Caco-2 (cell line): ENCODE measurements around the gene TSPYL4. TPM values are rescaled to one million over a fixed set of nuclear protein-coding genes. Genes with fewer than 3 reads are reported as not detected.
"Not testable (repeated sequence)": the region's sequence is repeated elsewhere in the genome, so short reads cannot be mapped to it uniquely, and the experiment has no call there.

Experiments used
- BruUV-seq: library from RNA; stranded (reverse); fragments of 400-500 nt; replicated peaks from 2 replicates; lab custom pipeline; 2021; lab: Mats Ljungman, UMichigan
- CTCF ChIA-PET: fragments of 300-600 bp; sonication (Branson Sonifier 250); formaldehyde crosslinking; loops from one replicate; lab custom pipeline; 2022; ENCODE audit warnings: antibody characterized with exemption; lab: Charles Lee
- POLR2A ChIA-PET: fragments of 300-600 bp; sonication (Branson Sonifier 250); formaldehyde crosslinking; loops from one replicate; lab custom pipeline; 2022; ENCODE audit warnings: antibody characterized with exemption; lab: Charles Lee
- DNase-seq, 2 experiments: peaks; one replicate each; pipeline versions ENCODE4 v3.0.0 to v3.0.0-alpha.2; 2020 to 2022
- H3K27me3 ChIP-seq: replicated peaks from 2 replicates; pipeline ENCODE4 v1.6.0; 2011; ENCODE audit warnings: low read length; ENCODE audit not compliant: control insufficient read depth, insufficient read depth
- H3K36me3 ChIP-seq: 2 replicates; pipeline ENCODE4 v1.5.1; 2011; ENCODE audit warnings: low read length; ENCODE audit not compliant: control insufficient read depth, insufficient read depth
- H3K4me1 ChIP-seq: fragments of 250-450 bp; sonication (Bioruptor Pico); 2 replicates; pipeline ENCODE4 v1.5.1; 2020; ENCODE audit warnings: mild to moderate bottlenecking
- H3K4me3 ChIP-seq: 2 replicates; pipeline ENCODE4 v1.5.1; 2011; ENCODE audit warnings: low read depth, mild to moderate bottlenecking, control low read depth, low read length
- H3K9me3 ChIP-seq: fragments of 250-450 bp; sonication (Bioruptor Pico); 2 replicates; pipeline ENCODE4 v1.5.1; 2020; ENCODE audit warnings: mild to moderate bottlenecking, moderate library complexity
- H3K27ac Mint-ChIP-seq: one replicate; pipeline ENCODE4 v1.8.0; 2022; ENCODE audit warnings: mixed read lengths; ENCODE audit not compliant: unreplicated experiment
- H3K27me3 Mint-ChIP-seq: one replicate; pipeline ENCODE4 v1.8.0; 2022; ENCODE audit warnings: mixed read lengths; ENCODE audit not compliant: insufficient read depth, unreplicated experiment
- H3K36me3 Mint-ChIP-seq: one replicate; pipeline ENCODE4 v1.8.0; 2022; ENCODE audit warnings: mild to moderate bottlenecking, mixed read lengths; ENCODE audit not compliant: insufficient read depth, unreplicated experiment
- H3K4me1 Mint-ChIP-seq: one replicate; pipeline ENCODE4 v1.8.0; 2022; ENCODE audit warnings: low read depth, mixed read lengths; ENCODE audit not compliant: unreplicated experiment
- H3K4me3 Mint-ChIP-seq: one replicate; pipeline ENCODE4 v1.8.0; 2022; ENCODE audit warnings: mild to moderate bottlenecking, moderate library complexity, mixed read lengths; ENCODE audit not compliant: unreplicated experiment
- H3K9me3 Mint-ChIP-seq: one replicate; pipeline ENCODE4 v1.8.0; 2022; ENCODE audit warnings: mixed read lengths; ENCODE audit not compliant: unreplicated experiment
- intact Hi-C: fragments of 100-400 bp; cut with micrococcal nuclease; formaldehyde crosslinking; loops from one replicate; pipeline ENCODE4 v1.10.0; 2022; ENCODE audit not compliant: unreplicated experiment
- total RNA-seq: library from RNA; stranded (reverse); gene quantifications from 2 replicates; pipeline ENCODE4 v1.2.3, GENCODE V29; 2022
- TF ChIP-seq, protein P1 (sequence below), 2 experiments: fragments of 200-600 bp in 1 of 2; IDR thresholded peaks; 1 replicate in 1 of 2; 2 replicates in 1 of 2; pipeline versions ENCODE4 v1.5.1 to v1.8.0; 2011 to 2022; ENCODE audit warnings: antibody characterized with exemption in 1 of 2, control low read depth in 1 of 2, inconsistent platforms in 1 of 2, low read depth in 1 of 2, low read length in 1 of 2, mild to moderate bottlenecking in 1 of 2, moderate library complexity in 1 of 2; ENCODE audit not compliant: insufficient read depth in 1 of 2, severe bottlenecking in 1 of 2, unreplicated experiment in 1 of 2

The TSPYL4 gene
- total RNA-seq, 1 experiment from 2014 or later, result 10.7 TPM

DNA sequence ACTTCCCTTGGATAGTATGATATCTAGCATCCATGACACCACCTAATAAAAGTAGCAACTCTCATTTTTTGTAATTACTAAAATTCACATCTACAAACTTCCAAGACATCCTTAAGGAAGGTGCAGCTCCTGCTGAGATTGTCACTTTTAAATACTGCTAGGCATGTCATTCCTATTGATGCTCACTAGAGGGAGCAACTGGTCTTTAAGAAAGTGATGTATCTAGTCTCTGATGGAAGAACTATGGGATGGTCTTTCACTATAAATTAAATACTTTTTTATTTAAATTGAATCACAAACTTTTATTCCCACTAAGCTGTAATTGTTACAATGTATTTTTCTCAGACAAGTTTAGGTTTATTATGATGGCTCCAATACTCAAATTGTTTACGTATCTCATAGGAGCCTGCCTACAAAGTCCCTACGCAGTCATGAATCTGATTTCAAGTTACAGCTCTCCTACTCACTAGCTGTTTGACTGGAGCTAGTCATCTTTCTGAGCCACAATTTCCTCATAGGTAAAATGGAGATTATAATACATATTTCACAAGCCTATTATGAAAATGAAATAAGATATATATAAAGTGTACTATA is 33.9 kb upstream of the TSPYL4 start:
- Histone ChIP-seq H3K4me1 (no peaks in the 10 kb centered on the region), H3K36me3 (no peaks in the 10 kb centered on the region), H3K9me3 (no peaks in the 10 kb centered on the region), H3K27me3 (no peaks in the 10 kb centered on the region), H3K4me3 (no peak overlapping the region)
- H3K9me3 Mint-ChIP-seq, result no peaks in the 10 kb centered on the region
- no peak overlapping the region for H3K27ac Mint-ChIP-seq
- BruUV-seq, result no TSS peak
- TF ChIP-seq, protein P1, sequence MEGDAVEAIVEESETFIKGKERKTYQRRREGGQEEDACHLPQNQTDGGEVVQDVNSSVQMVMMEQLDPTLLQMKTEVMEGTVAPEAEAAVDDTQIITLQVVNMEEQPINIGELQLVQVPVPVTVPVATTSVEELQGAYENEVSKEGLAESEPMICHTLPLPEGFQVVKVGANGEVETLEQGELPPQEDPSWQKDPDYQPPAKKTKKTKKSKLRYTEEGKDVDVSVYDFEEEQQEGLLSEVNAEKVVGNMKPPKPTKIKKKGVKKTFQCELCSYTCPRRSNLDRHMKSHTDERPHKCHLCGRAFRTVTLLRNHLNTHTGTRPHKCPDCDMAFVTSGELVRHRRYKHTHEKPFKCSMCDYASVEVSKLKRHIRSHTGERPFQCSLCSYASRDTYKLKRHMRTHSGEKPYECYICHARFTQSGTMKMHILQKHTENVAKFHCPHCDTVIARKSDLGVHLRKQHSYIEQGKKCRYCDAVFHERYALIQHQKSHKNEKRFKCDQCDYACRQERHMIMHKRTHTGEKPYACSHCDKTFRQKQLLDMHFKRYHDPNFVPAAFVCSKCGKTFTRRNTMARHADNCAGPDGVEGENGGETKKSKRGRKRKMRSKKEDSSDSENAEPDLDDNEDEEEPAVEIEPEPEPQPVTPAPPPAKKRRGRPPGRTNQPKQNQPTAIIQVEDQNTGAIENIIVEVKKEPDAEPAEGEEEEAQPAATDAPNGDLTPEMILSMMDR (IDR thresholded peaks at IDR 0.05; ENCODE audit: insufficient read depth in 1 of 2, low read depth in 1 of 2, low read length in 1 of 2, severe bottlenecking in 1 of 2, unreplicated experiment in 1 of 2), result peak; percentile 76 to 81
- no peaks in the 10 kb centered on the region for H3K27me3 Mint-ChIP-seq
- DNase-seq, result peak in 1 of 2 experiments; percentile 17
- POLR2A ChIA-PET, result no interaction called here
- intact Hi-C loops, result loop anchor here (1.0 to 5.0 kb wide), 5 partner anchors 30 to 360 kb away; partner anchors contain the start of gene CALHM5
- no peaks in the 10 kb centered on the region for H3K36me3 Mint-ChIP-seq
- H3K4me1 Mint-ChIP-seq, result no peaks in the 10 kb centered on the region
- H3K4me3 Mint-ChIP-seq, result no peak overlapping the region
- CTCF ChIA-PET, result interaction anchor here (0.5 to 1.5 kb wide), 8 partner anchors 19 to 277 kb away, joined by 3 to 10 read pairs (median 3); partner anchors contain the start of gene CALHM5

DNA sequence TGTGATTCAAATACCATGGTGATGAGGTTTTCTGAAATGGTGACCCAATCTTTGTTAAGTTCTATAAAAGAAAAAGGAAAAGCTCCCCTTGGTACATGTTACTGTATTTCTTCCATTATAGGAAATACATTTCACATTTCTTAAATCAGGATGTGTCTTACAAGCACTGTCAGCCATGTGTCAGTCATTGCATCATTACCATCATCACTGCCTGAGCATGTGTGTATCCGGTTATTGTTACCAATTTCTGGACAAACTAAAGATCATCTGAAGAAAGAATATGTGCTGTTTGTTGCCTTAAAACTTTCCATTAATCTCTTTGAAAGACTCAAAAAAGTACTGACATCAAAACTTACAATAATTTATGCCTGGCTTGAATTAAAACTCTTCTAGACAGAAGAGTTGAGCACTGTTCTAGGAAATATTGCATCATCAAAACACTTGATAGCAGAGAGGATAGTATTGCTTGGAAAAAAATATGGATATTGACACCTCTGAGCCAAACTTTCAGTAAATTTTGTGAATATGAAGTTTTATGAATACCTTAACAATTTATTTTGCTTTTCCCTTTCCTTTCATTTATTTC is 33.0 kb upstream of the TSPYL4 start:
- Mint-ChIP-seq H3K4me3 (no peak overlapping the region), H3K36me3 (no peaks in the 10 kb centered on the region), H3K27ac (no peak overlapping the region), H3K27me3 (no peaks in the 10 kb centered on the region), H3K4me1 (no peaks in the 10 kb centered on the region), H3K9me3 (no peaks in the 10 kb centered on the region)
- TF ChIP-seq, protein P1 (IDR thresholded peaks at IDR 0.05; ENCODE audit: insufficient read depth in 1 of 2, low read depth in 1 of 2, low read length in 1 of 2, severe bottlenecking in 1 of 2, unreplicated experiment in 1 of 2), result no peak
- Histone ChIP-seq H3K4me1 (no peaks in the 10 kb centered on the region), H3K9me3 (no peaks in the 10 kb centered on the region), H3K36me3 (no peaks in the 10 kb centered on the region), H3K4me3 (no peak overlapping the region), H3K27me3 (no peaks in the 10 kb centered on the region)
- CTCF ChIA-PET, result interaction anchor here (0.5 to 1.5 kb wide), 8 partner anchors 18 to 278 kb away, joined by 3 to 10 read pairs (median 4); partner anchors contain the start of gene CALHM5
- no peak for DNase-seq
- no TSS peak for BruUV-seq
- intact Hi-C loops, result loop anchor here (1.0 to 5.0 kb wide), 5 partner anchors 30 to 360 kb away; partner anchors contain the start of gene CALHM5
- POLR2A ChIA-PET, result no interaction called here

DNA sequence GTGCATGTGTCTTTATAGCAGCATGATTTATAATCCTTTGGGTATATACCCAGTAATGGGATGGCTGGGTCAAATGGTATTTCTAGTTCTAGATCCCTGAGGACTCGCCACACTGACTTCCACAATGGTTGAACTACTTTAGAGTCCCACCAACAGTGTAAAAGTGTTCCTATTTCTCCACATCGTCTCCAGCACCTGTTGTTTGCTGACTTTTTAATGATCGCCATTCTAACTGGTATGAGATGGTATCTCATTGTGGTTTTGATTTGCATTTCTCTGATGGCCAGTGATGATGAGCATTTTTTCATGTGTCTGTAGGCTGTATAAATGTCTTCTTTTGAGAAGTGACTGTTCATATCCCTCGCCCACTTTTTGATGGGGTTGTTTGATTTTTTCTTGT is 31.1 kb upstream of the TSPYL4 start:
- H3K9me3 Mint-ChIP-seq, BruUV-seq, CTCF ChIA-PET: not testable (repeated sequence)

More for the DNA sequence above, 31.1 kb upstream of the TSPYL4 start:
- H3K4me1 ChIP-seq, DNase-seq, H3K4me3 Mint-ChIP-seq, H3K27me3 ChIP-seq, H3K36me3 Mint-ChIP-seq, H3K27me3 Mint-ChIP-seq, H3K4me3 ChIP-seq, H3K9me3 ChIP-seq, H3K36me3 ChIP-seq, POLR2A ChIA-PET, H3K27ac Mint-ChIP-seq, H3K4me1 Mint-ChIP-seq: not testable (repeated sequence)
- intact Hi-C loops, result loop anchor here (5.0 kb wide), 2 partner anchors 227 to 362 kb away; partner anchors contain the start of gene CALHM5
